Measurements from ENCODE around the gene RFWD3.
A peak's percentile ranks its signal among the peaks of the same experiment; 100 is the strongest.

RFWD3 gene

DNA sequence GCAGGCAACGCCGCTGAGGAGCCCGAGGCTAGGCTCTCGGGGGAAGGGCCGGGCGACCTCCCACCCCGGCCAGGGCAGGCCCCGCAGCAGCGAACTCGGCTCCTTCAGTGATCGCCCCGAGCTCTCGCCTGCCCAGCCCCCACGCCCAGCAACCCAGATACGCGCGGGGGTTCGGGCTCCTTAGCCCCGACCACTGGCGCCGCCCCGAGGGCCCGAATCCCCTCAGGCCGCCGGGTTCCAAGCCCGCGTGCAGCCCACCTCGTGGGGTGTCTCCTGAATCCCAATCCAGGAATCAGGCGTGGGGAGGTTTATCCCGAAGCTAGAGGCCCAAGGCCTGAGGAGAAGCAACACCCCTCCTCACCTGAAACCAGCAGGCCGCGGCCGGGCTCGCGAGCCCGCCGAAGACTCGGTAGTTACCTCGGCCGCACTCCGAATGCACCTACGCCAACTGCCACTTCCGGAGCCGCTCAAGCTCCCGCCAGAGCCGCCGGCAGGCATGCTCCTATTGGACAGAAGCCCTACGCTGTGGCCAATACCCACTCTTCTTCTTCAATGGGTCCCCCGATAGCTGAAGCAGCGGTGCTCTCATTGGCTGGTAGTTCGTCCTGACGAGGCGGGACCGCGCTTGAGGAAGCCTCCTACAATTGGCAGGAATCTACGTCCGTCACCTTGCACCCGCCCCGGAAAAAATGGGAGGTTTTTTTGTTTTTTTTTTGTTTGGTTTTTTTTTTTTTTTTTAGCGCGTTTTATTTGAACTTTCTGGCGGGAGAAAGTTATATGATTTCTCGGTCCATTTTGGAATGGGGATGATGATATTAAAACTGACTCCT, at the start of gene RFWD3 (continued):
- TF ChIP-seq KLF7 (tag by site-specific recombination; IDR thresholded peaks at IDR 0.05; ENCODE audit: borderline replicate concordance) (no peak), ZNF394 (tag by site-specific recombination; IDR thresholded peaks at IDR 0.05; ENCODE audit: borderline replicate concordance) (peak; percentile 31; the same call in 1 of the 2 replicates), ZNF777 (tag by site-specific recombination; IDR thresholded peaks at IDR 0.05; ENCODE audit: borderline replicate concordance) (no peak; the same call in 1 of the 2 replicates), SP3 (tag by site-specific recombination; IDR thresholded peaks at IDR 0.05) (peak; percentile 79), ZNF660 (tag by site-specific recombination; IDR thresholded peaks at IDR 0.05) (peak; percentile 35; the same call in 1 of the 2 replicates), ZNF585B (tag by site-specific recombination; IDR thresholded peaks at IDR 0.05) (no peak), ZFP41 (tag by site-specific recombination; IDR thresholded peaks at IDR 0.05; ENCODE audit: borderline replicate concordance) (no peak), GFI1B (tag by site-specific recombination; IDR thresholded peaks at IDR 0.05) (no peak), BCL6B (tag by site-specific recombination; IDR thresholded peaks at IDR 0.05) (no peak), ZNF391 (tag by site-specific recombination; IDR thresholded peaks at IDR 0.05; ENCODE audit: borderline replicate concordance, low read depth) (no peak), ZNF37A (tag by site-specific recombination; IDR thresholded peaks at IDR 0.05) (no peak), ZBTB10 (tag by site-specific recombination; IDR thresholded peaks at IDR 0.05) (no peak), ZNF155 (tag by site-specific recombination; IDR thresholded peaks at IDR 0.05) (no peak), ZFP3 (tag by site-specific recombination; IDR thresholded peaks at IDR 0.05; ENCODE audit: low read depth) (no peak), SETDB1 (IDR thresholded peaks at IDR 0.05; ENCODE audit: insufficient read length, low read length) (no peak), TRIM28 (IDR thresholded peaks at IDR 0.05; ENCODE audit: borderline replicate concordance, low read length) (no peak), HOXA7 (CRISPR knock-in tag; IDR thresholded peaks at IDR 0.05; ENCODE audit: borderline replicate concordance) (no peak), KLF9 (tag by site-specific recombination; IDR thresholded peaks at IDR 0.05; ENCODE audit: low read depth) (peak; percentile 32; the same call in 1 of the 2 replicates), ZNF302 (tag by site-specific recombination; IDR thresholded peaks at IDR 0.05; ENCODE audit: low read depth) (no peak), ZFHX2 (tag by site-specific recombination; conservative IDR thresholded peaks at IDR 0.05) (peak; percentile 44; the same call in 1 of the 2 replicates), ZSCAN5A (tag by site-specific recombination; IDR thresholded peaks at IDR 0.05) (no peak)

DNA sequence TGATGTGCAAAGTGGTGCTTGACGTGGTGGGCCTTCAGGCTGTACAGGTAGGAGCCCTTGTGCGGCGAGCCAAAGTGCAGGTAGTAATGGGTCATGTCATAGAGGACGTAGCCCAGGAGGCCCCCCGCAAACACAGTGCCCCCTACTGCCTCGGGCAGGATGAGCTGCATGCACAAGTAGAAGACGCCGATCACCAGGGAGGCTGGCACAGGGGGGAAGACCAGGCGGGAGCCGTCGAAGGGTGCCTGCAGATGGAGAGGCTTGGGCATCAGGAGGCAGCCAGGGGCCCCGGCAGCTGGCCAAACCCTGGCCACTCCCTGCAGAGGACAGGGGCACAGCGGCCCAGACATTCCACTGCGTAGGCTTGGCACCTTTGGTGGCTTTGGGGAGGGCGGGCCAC, 49.7 kb upstream of the RFWD3 start:
- Histone ChIP-seq H3K9me3 (ENCODE audit: control insufficient read depth, insufficient read depth, low read depth, low read length) (no peaks in the 10 kb centered on the region), H3K27ac (ENCODE audit: extremely low read depth, low read depth, low read length) (no peak overlapping the region), H3K4me3 (ENCODE audit: low read depth, low read length) (no peak overlapping the region), H3K4me1 (ENCODE audit: control insufficient read depth, insufficient read depth, low read length) (no peaks in the 10 kb centered on the region), H3K36me3 (ENCODE audit: control insufficient read depth in 2 of 2, insufficient read depth in 1 of 2, low read length in 2 of 2) (no peaks in the 10 kb centered on the region)
- ChIA-PET POLR2A (no interaction called here), CTCF (interaction anchor here (1.0 kb wide), 1 partner anchor 146 kb away, joined by 5 read pairs; no protein-coding TSS in a partner anchor)
- TF ChIP-seq ZBTB10 (tag by site-specific recombination; IDR thresholded peaks at IDR 0.05): no peak
- TF ChIP-seq SALL2 (tag by site-specific recombination; IDR thresholded peaks at IDR 0.05; ENCODE audit: borderline replicate concordance): no peak
- no peak for TF ChIP-seq GLI2 (tag by site-specific recombination; IDR thresholded peaks at IDR 0.05; ENCODE audit: borderline replicate concordance, low read depth)
- no peak for TF ChIP-seq ZNF169 (tag by site-specific recombination; IDR thresholded peaks at IDR 0.05)
- no peak for TF ChIP-seq TCF7L2 (IDR thresholded peaks at IDR 0.05; ENCODE audit: borderline replicate concordance, low read depth, low read length)
- no peak for TF ChIP-seq ZNF214 (tag by site-specific recombination; IDR thresholded peaks at IDR 0.05; ENCODE audit: borderline replicate concordance)

Data from HEK293 (cell line).